HG03439 (cell line): ENCODE results near the gene CCDC191.

Source experiments
- ATAC-seq: cut with Tn5 transposase; IDR thresholded peaks from one replicate; pipeline ENCODE4 v1.9.1; 2021; ENCODE audit warnings: mild to moderate bottlenecking, moderate library complexity; ENCODE audit not compliant: unreplicated experiment

Gene CCDC191, protein sequence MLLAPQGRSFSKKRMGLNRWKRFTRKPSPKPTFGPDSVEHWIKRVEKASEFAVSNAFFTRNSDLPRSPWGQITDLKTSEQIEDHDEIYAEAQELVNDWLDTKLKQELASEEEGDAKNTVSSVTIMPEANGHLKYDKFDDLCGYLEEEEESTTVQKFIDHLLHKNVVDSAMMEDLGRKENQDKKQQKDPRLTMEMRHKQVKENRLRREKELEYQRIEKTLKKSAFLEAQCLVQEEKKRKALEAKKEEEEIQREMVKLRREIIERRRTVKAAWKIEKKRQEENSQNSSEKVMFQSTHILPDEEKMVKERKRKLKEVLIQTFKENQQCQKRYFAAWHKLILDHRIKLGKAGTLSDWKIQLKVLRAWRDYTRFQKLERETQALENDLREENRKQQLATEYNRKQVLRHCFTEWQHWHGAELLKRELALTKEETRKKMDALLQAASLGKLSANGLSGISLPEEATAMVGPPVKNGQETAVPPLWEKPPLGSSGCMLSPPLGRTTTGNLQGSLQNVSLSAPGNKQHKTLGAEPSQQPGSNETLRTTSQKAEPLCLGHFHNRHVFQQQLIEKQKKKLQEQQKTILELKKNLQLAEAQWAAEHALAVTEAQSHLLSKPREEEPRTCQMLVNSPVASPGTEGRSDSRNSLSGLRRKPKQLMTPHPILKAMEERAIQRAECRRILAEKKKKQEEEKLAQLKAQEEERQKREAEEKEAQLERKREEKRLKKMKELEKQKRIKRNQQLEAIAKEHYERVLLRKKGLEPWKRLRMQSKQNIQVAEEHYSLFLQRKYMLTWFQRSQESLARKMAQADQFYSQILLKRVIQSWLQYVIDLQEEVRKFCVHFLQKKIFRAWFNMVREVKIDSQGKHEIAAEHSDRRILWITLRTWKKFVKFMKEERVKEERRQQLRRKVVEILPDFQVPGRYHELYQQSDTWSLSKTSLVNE

DNA sequence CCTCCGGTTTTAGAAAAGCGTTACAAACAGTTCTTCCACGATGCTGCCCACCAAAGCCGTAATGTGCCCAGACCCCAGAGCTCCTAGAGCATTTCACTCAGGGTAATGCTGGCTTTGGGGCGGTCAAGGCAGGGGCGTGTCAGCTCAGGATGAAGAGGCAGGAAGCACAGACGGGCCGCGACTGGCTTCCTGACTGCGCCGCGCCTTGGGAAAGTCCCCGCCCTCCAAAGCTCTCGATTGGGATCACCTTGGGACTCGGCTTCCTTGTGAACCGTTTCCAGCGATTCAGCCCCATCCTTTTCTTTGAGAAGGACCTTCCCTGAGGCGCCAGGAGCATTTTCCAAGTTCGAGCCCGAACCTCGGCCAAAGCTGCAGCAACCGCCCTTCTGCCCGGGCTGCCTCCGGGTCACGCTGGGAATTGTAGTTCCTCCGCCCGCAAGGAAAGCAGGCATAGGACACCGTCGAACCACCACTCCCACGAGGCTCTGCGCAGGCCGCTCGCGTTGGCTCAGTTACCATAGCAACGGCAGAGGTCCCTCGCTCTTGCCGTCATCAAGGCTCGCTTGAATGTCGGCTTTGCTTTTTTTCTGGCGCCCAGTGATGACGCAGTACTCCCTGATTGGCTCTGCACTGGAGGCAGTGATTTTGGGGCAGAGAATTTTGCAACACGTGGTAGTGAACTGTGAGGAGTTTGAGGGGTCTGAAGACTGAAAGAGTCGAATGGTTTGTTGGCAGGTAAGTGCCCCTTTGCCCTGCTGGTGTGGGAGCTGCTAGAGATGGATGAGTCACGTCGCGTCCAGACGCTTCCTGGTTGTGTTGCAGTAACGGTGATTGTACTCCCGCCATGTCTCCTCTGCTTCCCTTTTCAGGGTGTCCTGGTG, at the start of gene CCDC191, which contains the start of gene QTRT2:
CCDC191 (minus strand) TSS at position 397 of the 881 bp plus-strand sequence; CDS start at position 337, 60 bp downstream.
QTRT2 (plus strand) TSS at position 608 of the 881 bp plus-strand sequence. CDS start 8,521 bp downstream, outside the sequence.
- ATAC-seq, result peak; percentile 98

DNA sequence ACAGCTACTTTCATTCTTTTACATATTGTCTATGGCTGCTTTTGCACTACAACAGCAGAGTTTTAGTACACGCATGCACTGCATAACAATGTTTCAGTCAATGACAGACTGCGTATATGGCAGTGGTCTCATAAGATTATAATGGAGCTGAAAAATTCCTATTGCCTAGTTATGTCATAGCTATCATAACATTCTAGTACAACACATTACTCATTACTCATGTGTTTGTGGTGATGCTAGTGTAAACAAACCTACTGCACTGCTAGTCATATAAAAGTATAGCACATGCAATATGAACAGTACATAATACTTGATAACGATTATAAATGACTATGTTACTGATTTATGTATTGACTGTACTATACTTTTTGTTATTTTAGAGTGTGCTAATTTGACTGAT, 48.1 kb upstream of the CCDC191 start:
- no peak for ATAC-seq

DNA sequence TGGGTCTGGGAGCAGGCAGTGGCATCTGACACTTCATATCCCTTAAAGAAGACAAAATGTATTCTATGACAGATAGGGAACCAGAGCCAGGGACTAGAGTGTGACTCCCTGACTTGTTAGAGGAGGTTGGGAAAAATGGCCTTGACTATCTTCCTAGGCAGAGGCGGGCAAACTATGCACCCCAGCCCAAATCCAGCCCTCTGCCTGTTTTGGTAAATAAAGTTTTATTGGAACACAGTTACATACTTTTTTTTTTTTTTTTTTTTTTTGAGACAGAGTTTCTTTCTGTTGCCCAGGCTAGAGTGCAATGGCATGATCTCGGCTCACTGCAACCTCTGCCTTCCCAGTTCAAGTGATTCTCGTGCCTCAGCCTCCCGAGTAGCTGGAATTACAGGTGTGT, 47.5 kb upstream of the CCDC191 start:
- no peak for ATAC-seq

DNA sequence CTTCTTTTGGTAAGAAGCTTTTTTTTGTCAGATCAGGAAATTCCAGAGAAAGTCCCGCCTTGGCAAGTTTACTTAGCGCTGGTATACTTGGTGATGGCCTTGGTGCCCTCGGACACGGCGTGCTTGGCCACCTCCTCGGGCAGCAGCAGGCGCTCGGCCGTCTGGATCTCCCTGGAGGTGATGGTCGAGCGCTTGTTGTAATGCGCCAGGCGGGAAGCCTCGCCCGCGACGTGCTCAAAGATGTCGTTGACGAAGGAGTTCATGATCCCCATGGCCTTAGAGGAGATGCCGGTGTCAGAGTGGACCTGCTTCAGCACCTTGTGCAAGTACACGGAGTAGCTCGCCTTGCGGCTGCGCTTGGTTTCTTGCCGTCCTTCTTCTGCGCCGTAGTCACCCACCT, 46.9 kb upstream of the CCDC191 start:
- no peak for ATAC-seq

DNA sequence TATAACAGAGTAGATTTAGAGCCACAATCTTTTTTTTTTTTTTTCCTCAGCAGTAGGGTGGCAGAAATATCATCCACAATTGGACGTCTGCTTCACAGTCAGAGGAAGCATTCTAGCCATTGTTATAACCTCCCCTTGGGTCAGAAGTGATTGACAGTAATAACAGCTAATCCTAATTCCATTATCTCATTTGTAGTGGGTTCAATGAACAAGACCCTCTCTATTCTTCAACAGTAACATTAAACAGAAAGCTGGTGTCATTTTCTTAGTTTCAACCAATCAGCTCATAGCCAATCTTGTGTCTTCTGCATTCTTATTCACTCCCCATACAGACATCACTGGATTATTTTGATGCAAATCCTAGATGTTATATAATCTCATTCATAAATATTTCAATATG, 44.8 kb upstream of the CCDC191 start:
- ATAC-seq, result no peak

DNA sequence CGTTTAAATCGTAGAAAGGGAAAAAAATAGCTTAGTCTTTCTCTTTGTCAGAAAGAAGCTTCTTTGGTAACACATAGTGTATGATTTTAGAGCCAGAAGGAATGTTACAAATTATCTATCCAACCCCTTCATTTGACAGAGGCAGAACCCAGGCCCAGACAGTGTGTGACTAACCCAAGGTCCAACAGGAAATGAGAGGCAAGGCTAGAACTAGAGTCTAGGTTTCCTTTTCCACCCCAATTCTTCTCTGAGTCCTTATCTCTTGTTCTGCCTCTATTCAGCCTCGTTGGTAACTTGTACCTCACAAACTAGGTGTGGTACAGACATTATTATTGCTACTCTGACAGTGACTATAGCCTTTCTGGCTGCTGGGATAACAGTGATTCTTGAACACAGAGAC, 39.5 kb upstream of the CCDC191 start:
- no peak for ATAC-seq

DNA sequence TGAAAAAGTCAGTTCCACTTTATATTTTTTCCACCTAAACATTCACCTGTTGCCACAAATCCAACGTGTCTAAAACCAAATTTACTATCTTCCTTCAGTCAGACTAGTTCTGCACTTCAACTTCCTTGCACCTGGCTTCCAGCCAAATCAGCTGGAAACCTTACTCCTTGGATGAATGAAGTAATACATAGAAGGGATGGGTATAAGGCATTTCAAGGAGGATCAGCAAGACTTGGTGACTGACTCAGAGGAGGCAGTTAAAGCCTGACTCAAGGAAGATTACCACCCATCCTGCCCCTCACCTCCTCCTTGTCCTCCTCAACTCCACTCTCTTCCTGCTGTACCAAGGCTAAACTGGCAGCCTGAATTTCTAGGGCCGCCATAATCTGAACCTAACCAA, 37.3 kb upstream of the CCDC191 start:
- ATAC-seq, result no peak

DNA sequence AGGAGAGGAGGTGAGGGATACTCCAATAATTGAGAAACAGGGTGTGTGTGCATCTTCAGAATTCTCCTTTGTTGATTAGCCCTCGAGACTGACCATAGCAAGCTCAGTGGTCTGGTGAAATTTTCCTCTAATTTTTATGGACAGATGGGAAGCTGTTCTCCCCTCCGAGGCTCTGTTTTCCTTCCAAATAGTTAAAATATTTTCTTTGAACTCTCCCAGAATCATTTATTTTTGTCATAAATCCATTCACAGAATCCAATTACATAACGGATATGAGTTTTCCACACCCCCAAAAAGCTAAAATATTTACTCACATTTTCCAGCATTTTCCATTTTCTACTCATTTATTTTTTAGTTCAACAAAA, 36.7 kb upstream of the CCDC191 start:
- ATAC-seq, result no peak

DNA sequence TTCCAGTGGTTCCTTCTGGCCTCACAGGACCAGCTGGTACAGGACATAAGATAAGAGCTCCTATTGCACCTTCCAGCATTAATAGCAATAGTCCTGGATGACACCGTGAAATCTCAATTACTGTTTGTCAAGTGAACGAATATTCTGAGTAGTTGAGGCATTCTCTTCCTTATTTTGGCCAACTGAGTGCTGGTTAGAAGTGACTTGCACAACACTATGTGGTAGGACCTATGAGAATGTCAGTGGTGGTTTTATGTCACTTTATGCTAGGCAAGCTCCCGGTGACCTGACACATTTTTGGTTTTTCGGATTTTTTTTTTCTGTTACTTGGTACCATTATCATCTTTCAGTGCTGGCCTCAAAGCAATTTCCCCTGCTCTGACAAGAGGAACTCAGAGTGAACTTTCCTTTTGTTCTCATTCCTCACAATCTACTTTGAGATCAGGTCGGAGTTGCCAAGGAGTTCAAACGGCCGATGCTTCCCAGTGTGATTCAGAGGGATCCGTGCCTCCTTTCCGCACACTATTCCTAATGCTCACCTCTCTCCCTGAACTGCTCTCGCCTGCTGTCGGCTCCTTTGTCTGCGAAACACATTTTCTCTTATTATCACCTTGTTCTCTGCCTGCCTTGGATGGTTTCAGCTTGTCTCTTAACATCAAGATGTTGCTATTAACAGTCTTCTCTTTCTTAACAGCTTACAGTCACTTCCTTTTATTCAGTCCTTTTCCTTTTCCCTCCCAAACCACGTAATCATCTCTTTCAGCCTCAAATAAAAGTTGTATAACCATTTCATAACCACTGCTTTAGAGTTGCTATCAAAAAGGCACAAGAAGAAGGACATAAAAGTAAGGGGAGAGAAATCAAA, 36.1 kb upstream of the CCDC191 start:
- ATAC-seq, result no peak

DNA sequence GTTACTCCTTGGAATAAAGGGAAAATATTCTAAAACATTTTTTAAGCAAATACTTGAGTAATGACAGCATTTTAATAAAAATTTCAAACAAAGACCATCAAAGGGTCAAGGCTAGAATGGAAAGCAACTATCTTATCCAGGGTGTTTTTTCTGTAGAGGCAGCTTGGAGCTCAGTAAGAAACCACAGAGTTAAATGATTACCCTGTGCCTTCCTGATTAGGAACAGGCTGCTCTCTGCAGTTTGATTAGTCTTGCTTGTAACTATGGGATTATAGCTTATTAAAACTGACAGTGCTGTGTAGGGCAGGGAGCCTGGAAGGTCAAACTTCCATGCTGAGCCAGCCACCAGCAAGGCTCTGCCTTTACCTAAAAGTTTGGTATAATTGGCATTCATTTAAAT, 33.3 kb upstream of the CCDC191 start:
- ATAC-seq, result no peak

DNA sequence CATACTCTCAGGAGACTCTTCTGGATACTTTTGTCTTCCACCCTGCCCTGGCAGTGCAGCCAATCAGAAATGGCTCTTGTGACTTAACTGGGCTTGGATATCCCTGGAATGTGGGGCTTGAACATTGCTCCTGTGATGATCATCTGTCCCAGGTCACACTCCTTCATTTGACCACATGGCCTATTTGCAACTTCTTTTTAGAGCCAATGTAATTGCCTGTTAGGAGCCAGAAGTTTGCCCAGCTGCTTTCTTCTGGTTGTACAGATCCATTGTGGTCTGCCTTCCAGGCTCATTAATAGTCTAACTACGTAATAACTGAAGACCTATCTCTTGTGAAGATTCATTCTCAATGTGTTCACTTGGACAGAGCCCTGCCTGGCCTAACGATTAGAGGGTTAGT, 30.0 kb upstream of the CCDC191 start:
- ATAC-seq, result no peak

DNA sequence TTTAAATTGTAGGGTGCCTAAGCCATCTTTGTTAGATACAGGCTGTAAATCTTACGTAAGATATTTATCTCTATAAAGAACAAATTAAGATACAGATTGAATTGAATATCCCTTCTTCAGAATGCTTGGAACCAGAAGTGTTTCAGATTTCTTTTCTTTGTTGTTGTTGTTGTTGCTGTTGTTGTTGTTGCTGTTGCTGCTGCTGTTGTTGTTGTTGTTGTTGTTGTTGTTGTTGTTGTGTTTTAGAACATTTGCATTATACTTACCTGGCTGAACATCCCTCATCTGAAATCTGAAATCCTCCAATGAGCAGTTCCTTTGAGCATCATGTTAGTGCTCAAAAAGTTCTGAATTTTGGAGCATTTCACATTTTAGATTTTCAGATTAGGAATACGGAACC, 26.8 kb upstream of the CCDC191 start:
- no peak for ATAC-seq

DNA sequence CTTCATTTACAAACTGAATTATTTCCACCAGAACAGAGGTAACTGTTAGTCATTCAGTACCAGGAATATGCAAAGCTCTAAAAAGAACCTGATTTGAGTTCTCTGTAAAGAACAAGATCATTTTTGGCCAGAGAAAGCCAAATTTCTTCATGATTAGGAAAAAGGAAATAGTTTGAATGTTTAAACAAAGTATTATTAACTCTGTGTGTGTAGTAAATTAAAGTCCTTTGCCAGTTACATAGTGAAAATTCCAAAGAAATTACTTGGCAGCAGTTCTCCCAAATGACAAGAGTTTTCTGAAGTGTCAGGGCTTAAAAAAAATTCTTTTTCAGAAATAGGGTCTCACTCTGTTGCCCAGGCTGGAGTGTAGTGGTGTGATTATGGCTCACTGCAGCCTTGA, 24.7 kb upstream of the CCDC191 start:
- no peak for ATAC-seq

DNA sequence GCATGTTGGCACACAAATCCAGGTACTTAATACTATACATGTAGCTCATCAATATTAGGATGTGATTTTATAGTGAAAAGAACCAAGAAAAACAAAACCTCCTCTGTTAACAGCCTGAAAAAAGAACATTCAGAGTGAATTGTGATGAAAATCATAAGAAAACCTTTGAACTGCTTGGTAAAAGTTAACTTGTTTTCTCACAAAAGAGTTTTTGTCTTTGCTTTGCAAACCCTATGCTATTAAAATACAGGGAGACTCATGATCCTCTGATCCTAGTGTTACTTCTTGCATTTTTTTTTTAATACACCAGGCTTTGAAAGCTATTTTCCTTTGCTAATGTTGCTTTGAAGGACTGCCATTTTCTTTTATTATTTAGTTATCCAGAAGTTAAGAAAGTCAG, 23.9 kb upstream of the CCDC191 start:
- ATAC-seq, result no peak

DNA sequence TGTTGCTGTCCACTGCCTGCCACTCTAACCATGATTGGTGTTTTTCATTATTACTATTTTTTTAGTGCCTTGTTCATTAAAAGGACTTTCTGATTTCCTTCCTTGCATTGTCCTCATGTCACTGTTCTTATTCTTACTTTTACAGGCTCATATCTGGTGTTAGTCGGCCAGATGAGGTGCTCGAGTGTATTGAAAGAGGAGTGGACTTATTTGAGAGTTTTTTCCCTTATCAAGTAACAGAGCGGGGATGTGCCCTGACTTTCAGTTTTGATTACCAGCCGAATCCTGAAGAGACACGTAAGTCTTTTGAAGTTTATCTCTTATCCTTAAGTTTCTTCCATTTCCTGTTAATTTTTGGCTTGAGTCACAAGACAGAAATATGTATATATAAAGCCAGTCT, 23.4 kb upstream of the CCDC191 start:
- ATAC-seq, result no peak

DNA sequence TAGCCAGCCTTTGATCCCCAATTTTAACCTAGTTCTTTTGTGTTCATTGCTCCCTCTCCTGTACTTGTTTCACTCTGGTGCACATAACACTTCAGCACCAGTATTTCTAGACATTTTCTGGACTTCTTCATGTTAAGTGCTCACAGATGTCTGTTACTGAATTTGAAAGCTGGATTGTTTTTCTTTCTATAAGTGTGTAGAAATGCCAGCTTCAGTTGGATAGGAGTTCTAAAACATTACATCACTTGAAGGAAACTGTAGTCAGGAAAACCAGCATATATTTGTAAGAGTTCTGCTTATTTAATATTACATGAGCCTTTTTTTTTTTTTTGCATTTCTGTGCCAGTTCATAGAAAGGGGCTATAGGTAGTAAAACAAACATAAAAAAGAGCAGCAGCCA, 21.8 kb upstream of the CCDC191 start:
- ATAC-seq, result no peak

DNA sequence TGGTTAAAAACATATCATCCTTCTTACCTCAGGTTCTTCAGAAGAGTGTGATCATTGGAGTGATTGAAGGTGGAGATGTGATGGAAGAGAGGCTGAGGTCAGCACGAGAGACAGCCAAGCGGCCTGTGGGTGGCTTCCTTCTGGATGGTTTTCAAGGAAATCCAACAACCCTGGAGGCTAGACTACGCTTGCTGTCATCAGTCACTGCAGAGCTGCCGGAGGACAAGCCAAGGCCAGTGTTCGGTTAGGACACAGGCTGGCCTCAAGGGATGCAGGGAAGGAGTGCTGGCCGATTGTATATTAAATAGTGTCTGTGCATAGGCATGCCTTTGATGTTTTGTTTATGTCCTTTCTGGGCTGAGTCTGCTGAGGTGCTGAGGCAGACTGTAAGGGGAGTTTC, 20.4 kb upstream of the CCDC191 start:
- ATAC-seq, result no peak

DNA sequence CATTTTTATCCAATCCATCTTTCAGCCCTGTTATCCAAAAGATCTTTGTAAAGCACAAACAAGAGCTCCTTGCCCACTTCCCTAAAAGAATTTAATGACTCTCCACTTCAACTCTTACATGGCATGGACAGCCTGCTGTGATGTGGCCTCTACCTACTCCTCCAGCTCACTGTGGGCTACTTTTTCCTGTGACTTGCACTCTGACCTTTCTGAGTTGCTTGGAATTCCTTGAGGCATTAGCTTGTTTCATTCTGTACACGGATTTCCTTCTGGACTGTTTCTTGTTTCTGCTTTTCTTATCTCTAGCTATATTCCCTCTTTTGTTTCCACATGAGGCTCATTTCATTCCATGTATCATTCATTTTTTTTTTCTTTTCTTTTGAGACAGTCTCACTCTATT, 15.5 kb upstream of the CCDC191 start:
- ATAC-seq, result no peak

DNA sequence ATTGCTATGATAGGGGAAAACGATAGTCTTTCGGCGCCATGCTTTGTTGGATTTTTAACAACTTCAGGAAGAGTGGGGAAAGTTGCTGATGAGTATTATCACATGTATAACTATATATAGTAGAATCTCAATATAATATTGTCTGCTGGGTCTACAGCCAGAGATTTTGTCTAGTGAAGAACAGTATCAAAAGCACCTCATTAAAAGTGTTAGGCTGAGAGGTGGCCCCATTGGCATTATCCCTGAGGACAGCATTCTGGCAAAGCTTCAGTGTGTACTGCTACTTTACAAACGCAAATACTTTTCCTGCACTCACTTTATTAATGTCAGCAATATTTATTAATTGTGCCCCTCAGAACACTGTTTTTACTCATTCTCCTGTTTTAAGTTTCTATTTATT, 12.0 kb upstream of the CCDC191 start:
- ATAC-seq, result no peak

DNA sequence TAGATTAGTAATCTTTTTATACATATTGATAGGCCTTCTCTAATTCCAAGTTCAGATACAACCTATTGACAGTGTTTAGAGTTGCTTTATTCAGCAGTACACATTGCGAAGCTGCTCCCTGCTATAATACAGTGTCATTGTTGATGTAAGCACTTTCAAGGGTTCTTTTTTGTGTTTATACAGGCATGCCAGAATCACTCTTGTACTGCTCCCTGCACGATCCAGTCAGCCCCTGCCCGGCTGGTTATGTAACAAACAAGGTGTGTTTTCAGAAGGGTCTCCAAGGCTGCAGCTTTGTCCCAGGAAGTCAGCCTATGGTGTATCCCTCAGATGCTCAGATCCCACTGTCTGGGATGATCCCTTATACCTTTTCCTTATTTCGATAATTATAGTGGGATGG, 11.5 kb upstream of the CCDC191 start:
- ATAC-seq, result no peak
